K562 treated with DMSO at 1 percent for 48 hours (cell line): ENCODE results near the gene C6orf89. TPM values are rescaled to one million over a fixed set of nuclear protein-coding genes. Genes with fewer than 3 reads are reported as not detected.

Experiments used
- total RNA-seq: library from RNA; unstranded; fragments of 300-600 nt; gene quantifications from 2 replicates; pipeline ENCODE4 v1.2.3, GENCODE V29; 2022; ENCODE audit warnings: low replicate concordance; ENCODE audit errors: extremely low read depth

C6orf89 gene
- total RNA-seq, result not detected in 2 replicates

GRCh38 chr6:36885461-36886401, at the start of gene C6orf89:
Gene C6orf89, plus strand, starts transcription at chr6:36885952. Its CDS starts 13,493 bp downstream, at chr6:36899445.

GRCh38 chr6:36838896-36839748, 46.6 kb upstream of the C6orf89 start, which contains the start of gene CPNE5:
Gene CPNE5, minus strand, starts transcription at chr6:36839444. Its CDS starts 67 bp downstream, at chr6:36839377.

GRCh38 chr6:36874443-36875249, 11.1 kb upstream of the C6orf89 start, which contains the start of gene PPIL1:
Gene PPIL1, minus strand, starts transcription at chr6:36874803. Its CDS starts 31 bp downstream, at chr6:36874772.

GRCh38 chr6:36954262-36954931, 68.6 kb downstream of the C6orf89 start, which contains the start of gene PI16:
Gene PI16, plus strand, starts transcription at chr6:36954738. Its CDS starts 23 bp downstream, at chr6:36954761.

Other genes starting within 250 kb of the C6orf89 start
- gene CDKN1A, start 207.2 kb upstream of the C6orf89 start, total RNA-seq, result not detected in 2 replicates
- gene RAB44, start 188.1 kb upstream of the C6orf89 start, total RNA-seq, result not detected in 2 replicates
- not detected in 2 replicates for gene CPNE5, start 46.5 kb upstream of the C6orf89 start, total RNA-seq
- gene PPIL1, start 11.1 kb upstream of the C6orf89 start, total RNA-seq, result not detected in 2 replicates
- gene PI16, start 68.8 kb downstream of the C6orf89 start, total RNA-seq, result not detected in 2 replicates
- gene MTCH1, start 100.2 kb downstream of the C6orf89 start, total RNA-seq, result not detected in 2 replicates
- not detected in 2 replicates for gene FGD2, start 119.7 kb downstream of the C6orf89 start, total RNA-seq